Measurements from ENCODE around the gene DOCK3.
"Not testable (repeated sequence)": the region's sequence is repeated elsewhere in the genome, so short reads cannot be mapped to it uniquely, and the experiment has no call there.

The DOCK3 gene

DNA sequence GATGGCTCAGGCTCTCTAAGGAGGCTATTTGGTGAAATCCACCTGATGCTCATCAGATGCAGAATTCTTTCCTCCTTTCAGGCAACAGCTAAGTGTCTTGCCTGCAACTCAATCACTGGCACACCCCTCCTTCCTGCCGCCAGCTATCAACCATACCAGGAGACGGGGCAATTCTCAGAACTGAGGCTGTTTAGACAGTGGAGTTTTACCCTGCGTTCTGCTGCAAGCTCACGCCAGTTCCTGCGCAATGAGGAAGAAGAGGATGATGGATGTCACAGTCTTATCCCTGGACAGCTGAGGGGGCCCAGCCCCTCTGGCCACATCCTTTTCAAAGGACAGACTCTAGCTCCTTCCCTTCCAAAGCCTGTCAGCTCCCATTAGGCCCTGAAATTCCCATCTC is 703.3 kb downstream of the DOCK3 start:
- no peak for DNase-seq

DNA sequence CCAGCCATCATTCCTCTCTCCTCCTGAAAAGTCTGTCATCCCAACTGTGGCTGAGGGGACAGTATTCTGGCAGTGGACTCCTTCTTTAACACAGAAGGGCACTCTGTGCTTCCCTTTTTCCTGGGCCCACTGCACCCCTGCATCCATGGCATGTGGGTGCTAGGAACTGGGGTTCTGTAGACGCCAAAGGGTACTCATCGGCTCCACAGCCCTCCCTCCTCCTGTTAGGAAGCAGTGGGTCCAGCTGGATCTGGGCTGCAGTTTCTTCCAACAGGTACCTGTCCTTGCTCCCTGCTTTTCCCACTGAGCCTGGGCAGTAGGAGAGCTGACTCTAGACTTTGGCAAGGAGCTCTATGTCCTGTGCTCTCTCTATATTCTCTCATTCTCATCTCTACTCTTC is 704.0 kb downstream of the DOCK3 start:
- no peak for DNase-seq

DNA sequence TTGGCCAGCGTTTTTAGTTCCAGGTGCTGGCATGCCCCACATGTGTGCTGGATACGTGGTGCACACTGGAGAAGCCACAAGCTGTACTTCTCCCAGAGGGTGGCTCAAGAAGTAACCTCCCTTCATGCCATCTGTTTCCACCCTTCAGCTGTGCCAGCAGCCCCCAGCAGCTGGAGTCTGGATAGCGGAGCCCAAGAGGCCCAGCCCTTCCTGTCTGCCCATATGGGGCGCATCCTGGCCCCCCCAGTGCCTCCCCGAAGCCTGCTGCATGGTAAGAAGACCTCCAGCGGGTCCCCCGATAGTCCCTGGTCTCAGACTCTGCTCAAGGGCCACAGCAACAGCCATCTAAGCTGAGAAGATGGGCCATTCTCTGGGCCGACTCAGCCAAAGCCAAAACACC is 704.6 kb downstream of the DOCK3 start:
- DNase-seq: no peak

DNA sequence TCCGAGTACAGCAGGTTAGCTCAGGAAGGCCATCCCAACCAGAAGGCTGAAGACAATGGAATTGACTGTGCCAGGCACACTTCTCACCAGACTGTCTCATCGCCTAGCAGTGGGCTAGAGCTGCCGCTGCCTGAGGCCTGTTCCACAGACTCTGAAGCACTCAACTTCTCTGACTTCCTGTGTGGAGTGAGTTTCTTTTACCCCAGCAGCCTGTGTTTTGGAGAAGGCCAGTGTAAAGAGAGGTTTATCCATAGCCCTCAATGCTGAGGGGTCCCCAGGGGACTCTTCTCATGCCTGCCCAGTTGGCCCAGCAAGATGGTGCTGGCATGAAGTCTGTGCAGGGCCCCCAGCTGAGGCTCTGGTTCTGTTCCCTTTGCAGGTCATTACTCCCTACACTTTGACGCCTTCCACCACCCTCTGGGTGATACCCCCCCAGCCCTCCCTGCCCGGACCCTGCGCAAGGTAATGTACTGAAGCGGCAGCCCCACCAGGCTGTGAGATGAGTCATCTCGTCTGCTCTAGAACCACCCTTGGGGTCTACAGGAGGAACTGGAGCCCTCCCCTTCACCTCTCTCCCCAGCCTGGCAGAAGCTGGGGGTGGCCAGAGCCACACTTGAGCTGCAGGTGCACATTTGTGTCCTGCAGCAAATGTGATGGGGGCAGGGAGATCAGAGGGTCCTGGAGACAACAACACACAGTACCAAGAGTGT is 705.2 kb downstream of the DOCK3 start:
- no peak for DNase-seq

DNA sequence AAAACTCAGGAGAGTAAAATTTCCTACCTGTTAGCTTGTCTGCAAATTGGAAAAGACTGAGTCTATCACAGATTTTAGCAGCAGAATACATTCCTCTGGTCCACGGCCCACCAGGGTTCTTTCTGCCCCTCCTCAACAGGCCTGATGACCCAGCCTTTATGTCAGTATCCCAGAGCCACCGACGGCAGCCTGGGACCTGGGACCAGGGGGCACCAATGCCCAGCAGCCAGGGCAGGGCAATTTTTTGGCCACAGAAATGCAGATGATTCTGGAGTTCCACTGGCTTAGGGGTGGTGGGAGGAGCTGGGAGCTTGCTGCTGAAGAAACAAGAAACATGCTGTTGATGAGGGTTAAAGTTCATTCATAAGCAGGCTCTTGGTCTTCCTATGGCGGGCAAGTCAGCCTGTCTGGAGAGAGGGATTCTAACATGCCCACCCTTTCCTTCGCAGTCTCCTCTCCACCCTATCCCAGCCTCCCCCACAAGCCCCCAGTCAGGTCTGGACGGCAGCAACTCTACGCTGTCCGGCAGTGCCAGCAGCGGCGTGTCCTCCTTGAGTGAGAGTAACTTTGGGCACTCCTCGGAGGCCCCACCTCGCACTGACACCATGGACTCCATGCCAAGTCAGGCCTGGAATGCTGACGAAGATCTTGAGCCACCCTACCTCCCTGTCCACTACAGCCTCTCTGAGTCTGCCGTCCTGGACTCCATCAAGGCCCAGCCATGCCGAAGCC is 706.0 kb downstream of the DOCK3 start:
- DNase-seq: no peak

DNA sequence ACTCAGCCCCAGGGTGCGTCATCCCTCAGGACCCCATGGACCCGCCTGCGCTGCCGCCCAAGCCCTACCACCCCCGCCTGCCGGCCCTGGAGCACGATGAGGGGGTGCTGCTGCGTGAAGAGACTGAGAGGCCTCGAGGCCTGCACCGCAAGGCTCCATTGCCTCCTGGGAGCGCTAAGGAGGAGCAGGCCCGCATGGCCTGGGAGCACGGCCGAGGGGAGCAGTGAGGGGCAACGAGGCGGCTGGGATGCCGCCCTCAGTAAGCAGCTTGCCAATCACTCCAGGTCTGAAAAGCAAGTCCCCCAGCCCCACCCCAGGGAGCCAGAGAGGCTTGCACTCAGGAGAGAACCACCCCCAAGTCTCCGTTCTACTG is 706.6 kb downstream of the DOCK3 start:
- DNase-seq: no peak

DNA sequence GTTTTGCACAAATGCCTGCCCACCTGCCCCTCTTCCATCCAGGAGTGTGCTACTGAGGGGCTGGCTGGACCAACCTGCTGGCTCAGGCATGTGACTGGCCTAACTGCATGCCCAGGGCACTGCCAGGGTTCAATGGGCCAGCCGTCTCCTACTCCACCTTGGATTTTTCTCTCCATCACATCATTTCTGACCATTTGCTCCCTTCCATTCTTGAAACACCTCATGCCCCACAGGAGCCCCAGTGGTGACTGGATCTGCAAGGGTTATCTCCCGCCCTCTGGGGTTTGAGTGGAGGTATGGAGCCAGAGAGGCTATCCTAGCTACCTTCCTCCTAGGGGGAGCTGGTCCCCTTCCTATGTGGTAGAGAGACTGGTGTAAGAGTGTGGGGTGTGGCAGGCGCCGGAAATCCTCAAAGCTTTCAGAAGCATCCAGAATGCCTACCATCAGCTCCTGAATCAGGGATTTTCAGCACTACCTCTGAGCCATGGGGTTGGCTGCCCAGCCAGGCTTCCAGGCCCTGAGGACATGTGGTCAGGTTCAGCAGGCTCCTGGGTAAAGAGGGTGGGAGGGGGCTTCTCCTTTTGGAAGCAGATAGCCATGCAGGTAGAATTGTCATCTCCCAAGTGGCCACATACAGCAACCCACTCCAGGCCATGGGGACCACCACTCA is 707.5 kb downstream of the DOCK3 start:
- no peak for DNase-seq

DNA sequence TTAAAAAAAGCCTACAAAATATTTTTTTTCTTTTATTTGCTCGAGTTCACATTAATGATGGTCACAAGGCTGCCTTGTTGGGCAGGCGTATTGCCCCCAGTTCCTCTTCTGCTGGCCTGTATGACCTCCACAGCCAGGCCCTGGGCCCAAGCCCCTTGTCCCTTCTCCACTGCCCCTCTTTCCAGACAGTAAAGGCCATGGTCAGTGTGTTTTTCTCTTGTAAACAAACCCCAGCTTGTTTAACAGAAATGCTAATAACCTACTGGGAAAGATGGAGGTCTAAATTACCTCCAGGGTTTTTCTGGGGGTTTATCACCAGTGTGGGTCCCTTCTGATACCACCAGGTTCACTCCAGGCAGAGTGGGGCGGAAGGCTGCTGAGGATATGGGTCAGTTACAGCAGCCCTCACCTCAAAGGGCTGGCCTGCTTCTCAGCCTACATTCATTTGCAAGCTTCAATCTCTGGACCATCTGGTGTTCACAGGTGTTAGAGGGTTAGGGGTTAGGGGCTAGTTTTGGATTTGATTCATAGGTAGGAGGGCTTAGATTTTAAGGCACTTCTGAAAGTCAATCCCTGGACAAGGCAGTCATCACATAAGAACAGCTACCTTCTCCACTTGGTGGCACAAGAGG is 708.3 kb downstream of the DOCK3 start:
- DNase-seq: no peak

DNA sequence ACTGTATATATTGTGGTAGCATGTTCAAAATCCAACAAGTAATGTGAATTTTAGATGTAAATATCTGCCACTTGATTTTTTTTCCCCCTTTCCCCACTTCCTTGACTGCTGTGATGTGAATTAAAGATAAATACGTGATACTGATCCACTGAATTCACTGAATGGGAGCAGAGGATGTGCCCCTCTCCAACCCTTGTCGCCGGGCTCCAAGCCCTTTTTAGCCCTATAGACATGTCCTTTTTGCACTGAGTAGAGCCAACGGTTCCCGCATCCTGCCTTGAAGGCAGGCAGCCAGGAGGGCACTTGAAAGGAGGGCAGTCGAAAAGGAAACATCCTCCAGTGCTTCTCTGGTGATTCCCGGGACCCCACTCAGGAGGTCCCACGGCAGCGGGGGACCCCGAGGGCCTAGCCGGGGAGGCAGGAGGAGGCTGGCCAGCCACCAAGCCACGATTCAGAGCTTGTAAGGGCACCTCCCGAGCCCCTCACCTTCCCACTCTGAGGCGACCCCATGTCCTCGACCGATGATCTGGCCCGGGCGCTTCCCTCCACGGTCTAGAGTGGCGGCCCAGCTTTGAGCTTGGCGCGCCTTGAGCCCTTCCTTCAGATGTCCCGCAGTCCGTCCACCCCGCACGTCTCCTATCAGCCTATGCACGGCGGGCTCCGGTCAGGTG is 709.5 kb downstream of the DOCK3 start:
- DNase-seq: no peak

DNA sequence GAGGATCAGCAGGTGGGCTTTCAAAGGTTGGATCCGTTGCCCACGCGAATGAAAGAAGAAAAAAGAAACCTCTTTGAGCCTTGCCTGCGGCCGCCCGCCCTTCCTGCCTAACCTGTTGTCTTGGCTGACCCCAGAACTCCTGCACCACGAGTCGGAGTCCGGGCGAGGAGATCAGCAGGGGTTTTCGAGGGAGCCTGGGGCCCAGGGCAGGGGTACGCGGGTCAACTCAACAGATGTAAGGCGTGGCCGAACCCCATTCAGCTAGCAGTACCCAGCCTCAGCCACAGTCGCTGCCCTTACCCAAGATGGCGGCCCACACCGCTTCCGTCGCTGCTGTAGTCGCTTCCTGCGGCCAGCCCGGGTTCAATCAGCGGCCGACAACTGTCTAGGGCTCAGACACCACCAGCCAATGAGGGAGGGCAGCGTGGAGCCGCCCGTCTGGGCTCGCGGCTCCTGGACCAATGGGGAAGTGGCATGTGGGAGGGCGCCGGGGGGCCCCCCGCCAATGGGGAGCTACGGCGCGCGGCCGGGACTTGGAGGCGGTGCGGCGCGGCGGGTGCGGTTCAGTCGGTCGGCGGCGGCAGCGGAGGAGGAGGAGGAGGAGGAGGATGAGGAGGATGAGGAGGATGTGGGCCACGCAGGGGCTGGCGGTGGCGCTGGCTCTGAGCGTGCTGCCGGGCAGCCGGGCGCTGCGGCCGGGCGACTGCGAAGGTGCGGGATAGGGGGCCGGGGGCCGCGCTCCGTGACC is 710.2 kb downstream of the DOCK3 start, which contains the start of gene MANF:
Gene MANF (plus strand): TSS at position 566 of the 748 bp plus-strand sequence. CDS start 52 bp downstream, at position 618.
- peak; percentile 86 to 88 for DNase-seq

DNA sequence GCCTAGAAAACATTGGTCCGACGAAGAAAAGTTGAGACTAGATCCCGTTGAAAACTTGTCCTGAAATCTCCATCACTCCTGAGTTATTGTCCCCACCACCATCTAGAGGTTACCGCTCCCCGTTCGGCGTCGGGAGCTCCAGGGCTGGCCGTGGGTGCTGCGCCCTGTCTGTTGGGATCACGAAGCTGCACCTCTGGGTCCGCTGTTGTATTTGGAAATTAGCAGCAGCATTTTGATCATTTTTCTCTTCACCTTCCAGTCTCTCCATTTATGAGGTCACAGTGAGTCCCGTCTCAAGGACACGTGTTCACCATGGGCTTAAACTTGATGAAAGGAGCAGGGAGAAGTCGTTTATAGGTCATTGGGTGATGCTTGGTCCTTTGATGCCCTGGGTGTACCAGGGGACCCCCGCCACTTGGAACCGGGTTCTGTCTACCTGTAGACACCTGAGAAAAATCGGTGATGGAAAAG is 710.9 kb downstream of the DOCK3 start:
- DNase-seq: no peak

DNA sequence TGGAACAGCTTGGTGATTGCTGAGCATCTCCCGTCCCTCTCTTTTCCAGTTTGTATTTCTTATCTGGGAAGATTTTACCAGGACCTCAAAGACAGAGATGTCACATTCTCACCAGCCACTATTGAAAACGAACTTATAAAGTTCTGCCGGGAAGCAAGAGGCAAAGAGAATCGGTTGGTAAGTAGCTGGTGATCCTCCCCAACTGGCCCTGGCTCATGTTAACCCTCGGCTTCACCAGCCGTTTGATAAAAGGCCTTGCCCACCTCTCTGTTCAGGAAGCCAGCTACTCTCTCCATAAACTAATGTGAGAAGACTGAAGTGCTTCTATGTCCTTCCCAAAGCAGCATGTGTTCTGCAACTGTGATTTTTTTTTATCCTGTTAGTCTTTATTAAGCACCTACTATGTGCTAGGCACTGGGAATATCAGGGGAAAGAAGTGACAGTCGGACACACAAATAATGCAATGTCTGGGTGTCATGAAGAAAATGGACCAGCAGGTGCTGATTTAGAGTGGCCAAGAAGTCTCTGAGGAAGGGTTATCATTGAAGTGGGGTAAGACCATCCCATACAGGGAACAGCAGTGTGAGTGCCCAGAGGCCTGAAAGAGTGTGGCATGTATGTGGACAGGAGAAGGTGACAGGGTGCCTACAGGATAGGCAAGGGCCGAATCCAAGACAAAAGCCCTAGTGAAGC is 711.6 kb downstream of the DOCK3 start:
- no peak for DNase-seq

DNA sequence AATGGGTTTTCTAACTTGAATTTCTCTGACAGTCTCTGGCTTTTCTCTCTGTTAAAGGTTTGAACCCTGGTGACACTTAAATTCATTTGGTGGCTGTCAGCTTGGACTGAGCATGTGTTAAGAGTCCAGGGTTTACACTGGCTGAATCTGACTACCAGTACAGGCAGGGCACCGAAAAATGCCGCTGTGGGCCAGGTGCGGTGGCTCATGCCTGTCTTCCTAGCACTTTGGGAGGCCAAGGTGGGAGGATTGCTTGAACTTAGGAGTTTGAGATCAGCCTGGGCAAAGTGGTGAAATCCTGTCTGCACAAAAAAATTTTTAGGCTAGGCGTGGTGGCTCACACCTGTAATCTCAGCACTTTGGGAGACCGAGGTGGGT is 712.1 kb downstream of the DOCK3 start:
- no peak for DNase-seq

DNA sequence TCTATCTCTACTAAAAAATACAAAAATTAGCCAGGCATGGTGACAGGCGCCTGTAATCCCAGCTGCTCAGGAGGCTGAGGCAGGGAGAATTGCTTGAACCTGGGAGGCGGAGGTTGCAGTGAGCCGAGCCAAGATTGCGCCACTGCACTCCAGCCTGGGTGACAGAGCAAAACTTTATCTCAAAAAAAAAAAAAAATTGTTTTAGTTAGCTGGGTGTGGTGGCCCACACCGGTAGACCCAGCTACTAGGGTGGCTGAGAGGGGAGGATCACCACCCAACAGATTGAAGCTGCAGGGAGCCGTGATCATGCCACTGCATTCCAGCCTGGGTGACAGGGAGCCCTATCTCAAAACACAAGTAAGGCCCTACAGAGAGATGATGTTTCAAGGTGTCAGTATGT is 712.6 kb downstream of the DOCK3 start:
- DNase-seq: not testable (repeated sequence)

DNA sequence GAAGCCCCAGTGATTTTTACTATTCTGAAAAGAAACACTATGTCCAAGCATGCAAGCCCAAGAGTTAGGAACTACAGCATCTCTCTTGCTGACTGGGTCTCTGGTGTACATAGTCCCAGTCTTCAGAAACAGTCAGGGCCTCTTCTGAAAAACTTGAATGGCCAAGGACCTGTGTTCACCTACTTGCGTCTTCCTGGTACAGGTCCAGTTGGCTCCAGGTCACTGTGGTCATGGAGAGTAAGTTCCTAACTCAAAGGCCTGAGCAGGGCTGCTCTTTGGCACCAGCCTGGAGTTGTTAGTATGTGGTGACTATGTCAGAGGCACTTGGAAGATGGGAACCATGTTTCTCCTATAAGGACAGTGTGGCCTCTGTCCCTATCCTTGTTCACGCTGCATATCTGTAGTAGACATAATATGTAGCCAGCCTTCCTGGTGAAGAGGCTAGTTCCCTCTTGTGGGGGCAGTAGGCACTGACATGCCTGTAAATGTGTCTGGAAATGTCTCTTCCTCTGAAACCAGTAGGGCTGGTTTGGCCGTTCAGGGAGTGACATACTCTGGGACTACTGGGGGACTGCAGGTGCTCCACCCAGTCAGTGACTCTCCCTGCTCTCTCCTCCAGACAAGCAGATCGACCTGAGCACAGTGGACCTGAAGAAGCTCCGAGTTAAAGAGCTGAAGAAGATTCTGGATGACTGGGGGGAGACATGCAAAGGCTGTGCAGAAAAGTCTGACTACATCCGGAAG is 713.7 kb downstream of the DOCK3 start:
- DNase-seq: no peak

DNA sequence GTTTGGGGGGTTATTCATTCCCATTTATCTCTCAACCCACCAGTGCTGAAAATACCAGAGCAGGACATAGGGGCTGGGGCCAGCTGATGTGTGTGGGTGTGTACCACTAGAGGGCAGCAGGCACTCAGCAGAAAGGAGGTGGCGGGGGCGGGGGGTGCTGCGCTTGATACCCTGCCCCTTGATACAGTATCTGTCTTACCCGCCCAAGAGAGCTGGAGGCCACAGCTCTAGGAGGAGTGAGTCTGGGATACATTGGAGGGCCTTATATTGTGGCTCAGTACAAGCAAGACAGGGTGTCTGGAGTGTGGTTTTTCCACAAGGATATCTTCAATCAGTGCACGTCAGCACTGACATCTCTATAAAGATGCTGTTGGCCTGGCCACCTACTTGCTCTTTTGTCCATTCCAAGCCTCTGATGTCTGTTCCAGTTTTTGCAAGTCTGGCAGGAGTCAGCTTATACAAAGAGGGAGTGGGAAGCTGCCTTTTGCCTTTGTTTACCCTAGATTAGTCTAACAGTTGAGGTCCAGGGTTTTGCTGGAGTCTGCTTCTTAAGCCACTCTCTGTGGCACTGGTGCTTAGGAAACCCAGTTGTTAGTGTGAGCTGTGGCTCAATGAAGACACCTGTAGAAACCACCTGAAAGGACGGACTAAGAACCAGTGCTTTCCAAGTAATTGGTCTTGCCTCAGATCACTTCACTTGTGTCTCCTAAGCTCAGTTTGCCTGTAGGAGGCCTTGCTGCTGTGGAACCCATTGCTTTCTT is 714.9 kb downstream of the DOCK3 start:
- DNase-seq: no peak

DNA sequence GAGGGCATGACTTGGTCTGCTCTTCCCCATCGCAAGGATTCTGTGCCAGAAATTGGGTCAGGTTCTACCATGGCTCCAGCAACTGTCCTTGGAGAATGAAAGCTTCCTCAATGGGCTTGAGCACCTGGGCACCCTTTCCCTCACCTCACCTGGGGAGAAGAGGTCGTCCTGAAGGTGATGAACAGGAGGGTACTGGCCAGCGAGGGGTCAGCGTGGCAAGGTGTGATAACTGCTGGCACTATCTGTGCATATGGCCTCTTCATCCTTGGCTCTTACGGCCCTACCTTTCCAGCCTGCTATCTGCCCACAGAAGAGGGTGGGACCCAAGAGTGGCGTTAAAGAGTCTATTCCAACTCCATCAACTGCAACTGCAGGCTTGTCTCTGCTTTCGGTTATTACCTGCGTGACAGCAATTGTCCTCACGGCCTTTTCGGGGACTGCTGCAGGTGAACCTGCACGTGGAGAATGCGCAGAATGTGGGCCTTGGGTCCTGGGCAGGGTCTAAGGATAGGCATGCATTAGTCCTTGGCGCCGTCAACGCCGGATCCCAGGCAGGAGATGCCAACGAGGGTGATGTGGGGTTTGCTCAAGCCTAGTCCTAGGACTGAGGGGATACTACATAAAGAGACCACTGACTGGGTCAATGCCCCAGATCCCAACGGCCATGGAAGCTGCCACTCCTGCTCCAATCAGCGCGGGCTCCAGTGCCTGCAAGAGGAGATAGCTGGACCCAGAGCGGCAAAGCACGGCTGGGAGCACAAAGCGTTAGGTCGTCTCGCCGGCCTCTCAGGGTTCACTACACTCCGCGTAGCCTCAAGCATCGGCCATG is 715.7 kb downstream of the DOCK3 start:
- no peak for DNase-seq

DNA sequence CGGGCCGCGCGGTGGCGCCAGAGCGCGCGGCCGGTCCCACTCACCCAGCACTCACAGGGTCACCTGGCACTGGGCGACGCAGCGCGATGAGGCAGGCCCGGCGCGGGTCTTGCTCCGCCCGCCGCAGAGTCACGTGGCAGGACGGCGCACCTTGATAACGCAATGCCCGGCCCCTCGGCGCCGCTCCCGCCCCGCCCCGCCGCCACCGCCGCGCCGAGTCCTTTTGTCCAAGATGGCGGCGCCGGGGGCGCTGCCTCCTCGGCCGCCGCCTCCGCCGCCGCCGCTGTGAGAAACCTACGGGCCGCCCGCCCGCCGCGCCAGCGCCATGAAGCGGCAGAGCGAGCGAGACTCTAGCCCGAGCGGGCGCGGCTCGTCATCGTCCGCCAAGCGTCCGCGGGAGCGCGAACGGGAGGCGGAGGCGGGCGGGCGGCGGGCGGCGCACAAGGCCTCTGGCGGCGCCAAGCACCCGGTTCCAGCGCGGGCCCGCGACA is 716.4 kb downstream of the DOCK3 start, which contains the start of gene RBM15B:
Gene RBM15B (plus strand): TSS at position 211 of the 491 bp plus-strand sequence. CDS start 115 bp downstream, at position 326.
- peak; percentile 77 to 90 for DNase-seq

Measured in NCI-H1930 (cell line).